Osteoblast (primary cell): ENCODE data around the gene ERBB4. TPM values are rescaled to one million over a fixed set of nuclear protein-coding genes. Genes with fewer than 3 reads are reported as not detected.

ENCODE experiments used
- DNase-seq: peaks from one replicate; pipeline ENCODE4 v3.0.0; 2011; ENCODE audit warnings: low spot score, mixed read lengths; ENCODE audit not compliant: insufficient read length; ENCODE audit errors: missing footprints
- H2AFZ ChIP-seq: 2 replicates; pipeline ENCODE4 v1.6.0; 2011; ENCODE audit warnings: mild to moderate bottlenecking, low read length
- H3K27ac ChIP-seq: 2 replicates; pipeline ENCODE4 v1.5.1; 2011; ENCODE audit warnings: mild to moderate bottlenecking, low read depth, low read length, moderate library complexity
- H3K27me3 ChIP-seq: 2 replicates; pipeline ENCODE4 v1.6.0; 2012; ENCODE audit warnings: mild to moderate bottlenecking, control low read depth, inconsistent platforms, low read length, moderate library complexity; ENCODE audit not compliant: insufficient read depth
- H3K36me3 ChIP-seq: 2 replicates; pipeline ENCODE4 v1.5.1; 2011; ENCODE audit warnings: mild to moderate bottlenecking, low read length, control low read depth, moderate library complexity; ENCODE audit not compliant: insufficient read depth
- H3K4me1 ChIP-seq: 2 replicates; pipeline ENCODE4 v1.5.1; 2011; ENCODE audit warnings: mild to moderate bottlenecking, low read length, control low read depth, moderate library complexity; ENCODE audit not compliant: insufficient read depth
- H3K4me2 ChIP-seq: 2 replicates; pipeline ENCODE4 v1.6.0; 2011; ENCODE audit warnings: mild to moderate bottlenecking, low read length; ENCODE audit not compliant: insufficient read depth
- H3K4me3 ChIP-seq: fragments of 200-600 bp; sonication (generic); 3 replicates; pipeline ENCODE4 v1.5.1; 2012; ENCODE audit warnings: mild to moderate bottlenecking, low read length, inconsistent platforms; ENCODE audit not compliant: insufficient read depth
- H3K79me2 ChIP-seq: 2 replicates; pipeline ENCODE4 v1.6.0; 2012; ENCODE audit warnings: mild to moderate bottlenecking, low read length, control low read depth, inconsistent platforms; ENCODE audit not compliant: insufficient read depth
- H3K9me3 ChIP-seq: 2 replicates; pipeline ENCODE4 v1.5.1; 2011; ENCODE audit warnings: low read depth, low read length, control low read depth
- H4K20me1 ChIP-seq: 2 replicates; pipeline ENCODE4 v1.6.0; 2012; ENCODE audit warnings: mild to moderate bottlenecking, low read length, control low read depth; ENCODE audit not compliant: insufficient read depth
- CTCF ChIP-seq: IDR thresholded peaks from 2 replicates; pipeline ENCODE4 v1.5.1; 2011; ENCODE audit warnings: mild to moderate bottlenecking, low read depth, low read length, moderate library complexity; ENCODE audit errors: extremely low read depth
- total RNA-seq: library from RNA; depleted of rRNA; stranded (reverse); fragments of >200 nt; gene quantifications from 2 replicates; pipeline ENCODE4 v1.2.3, GENCODE V29; 2012

Gene ERBB4
- total RNA-seq, 1 donor = under 0.01 TPM

GRCh38 chr2:212158081-212158480, 380.5 kb downstream of the ERBB4 start:
- no peak for TF ChIP-seq CTCF
- Histone ChIP-seq H3K4me1 (peaks cover 7% of the 10 kb centered on the region), H2AFZ (no peak overlapping the region), H3K27me3 (no peaks in the 10 kb centered on the region), H3K36me3 (no peaks in the 10 kb centered on the region), H3K4me2 (no peak overlapping the region), H3K79me2 (no peaks in the 10 kb centered on the region), H4K20me1 (no peaks in the 10 kb centered on the region), H3K9me3 (no peaks in the 10 kb centered on the region), H3K4me3 (no peak overlapping the region), H3K27ac (no peak overlapping the region)
- DNase-seq = no peak

GRCh38 chr2:212157012-212157411, 381.6 kb downstream of the ERBB4 start:
- Histone ChIP-seq H3K9me3 (no peaks in the 10 kb centered on the region), H4K20me1 (no peaks in the 10 kb centered on the region), H3K27me3 (no peaks in the 10 kb centered on the region), H3K4me3 (no peak overlapping the region), H3K4me1 (peaks cover 7% of the 10 kb centered on the region), H3K27ac (peak overlapping the region; percentile 55), H3K4me2 (no peak overlapping the region), H3K79me2 (no peaks in the 10 kb centered on the region), H3K36me3 (no peaks in the 10 kb centered on the region), H2AFZ (peak overlapping the region; percentile 26)
- no peak for TF ChIP-seq CTCF
- DNase-seq = no peak

GRCh38 chr2:212156088-212156487, 382.5 kb downstream of the ERBB4 start:
- Histone ChIP-seq H3K36me3 (no peaks in the 10 kb centered on the region), H3K9me3 (no peaks in the 10 kb centered on the region), H3K4me2 (no peak overlapping the region), H3K4me1 (peaks cover 7% of the 10 kb centered on the region), H2AFZ (no peak overlapping the region), H3K27me3 (no peaks in the 10 kb centered on the region), H4K20me1 (no peaks in the 10 kb centered on the region), H3K79me2 (no peaks in the 10 kb centered on the region), H3K27ac (no peak overlapping the region), H3K4me3 (no peak overlapping the region)
- DNase-seq = no peak
- no peak for TF ChIP-seq CTCF

GRCh38 chr2:212154477-212154878, 384.1 kb downstream of the ERBB4 start:
- Histone ChIP-seq H3K4me3 (no peak overlapping the region), H3K9me3 (no peaks in the 10 kb centered on the region), H3K4me1 (peaks cover 7% of the 10 kb centered on the region), H3K27me3 (no peaks in the 10 kb centered on the region), H3K27ac (no peak overlapping the region), H2AFZ (peak overlapping the region; percentile 39), H4K20me1 (no peaks in the 10 kb centered on the region), H3K4me2 (no peak overlapping the region), H3K79me2 (no peaks in the 10 kb centered on the region), H3K36me3 (no peaks in the 10 kb centered on the region)
- DNase-seq = peak; percentile 21
- TF ChIP-seq CTCF = no peak
